GM21381 (cell line): ENCODE measurements around the gene PRR13.

Source experiments
- ATAC-seq: cut with Tn5 transposase; IDR thresholded peaks from one replicate; pipeline ENCODE4 v1.9.1; 2021; ENCODE audit warnings: mild to moderate bottlenecking, moderate library complexity; ENCODE audit not compliant: unreplicated experiment

PRR13 gene

GRCh38 chr12:53489242-53489864 lies 47.8 kb downstream of the PRR13 start:
- no peak for ATAC-seq

- no peak for ATAC-seq
These were observed 50.7 kb downstream of the PRR13 start for GRCh38 chr12:53492188-53492587.

GRCh38 chr12:53492830-53493609 lies 51.5 kb downstream of the PRR13 start:
- peak; percentile 86 for ATAC-seq

GRCh38 chr12:53493610-53494391 lies 52.3 kb downstream of the PRR13 start:
- no peak for ATAC-seq
